Gastroesophageal sphincter (tissue), 3 donors: Measurements from ENCODE around the gene KHSRP.

Experiments
- CTCF ChIP-seq, 4 experiments: fragments of 200-600 bp in 2 of 4; fragments of 450-650 bp in 2 of 4; sonication (generic) in 1 of 4; IDR thresholded peaks; one replicate each; pipeline ENCODE4 v1.5.1; 2017 to 2019; ENCODE audit warnings: antibody characterized with exemption in 4 of 4, mild to moderate bottlenecking in 2 of 4, moderate library complexity in 2 of 4
- EP300 ChIP-seq: sonication (generic); formaldehyde crosslinking; IDR thresholded peaks from one replicate; pipeline ENCODE4 v1.6.1; 2017; ENCODE audit warnings: antibody characterized with exemption, mild to moderate bottlenecking
- POLR2A ChIP-seq, 2 donors: fragments of 450-650 bp; IDR thresholded peaks; one replicate each; pipeline ENCODE4 v1.6.1; 2017; ENCODE audit warnings: antibody characterized with exemption in 2 of 2, mild to moderate bottlenecking in 2 of 2, moderate library complexity in 1 of 2
- POLR2AphosphoS5 ChIP-seq: sonication (generic); formaldehyde crosslinking; IDR thresholded peaks from one replicate; pipeline ENCODE4 v1.6.1; 2017; ENCODE audit warnings: antibody characterized with exemption

- TF ChIP-seq CTCF (IDR thresholded peaks at IDR 0.05): no peak
- TF ChIP-seq POLR2A (IDR thresholded peaks at IDR 0.05): no peak
- no peak for TF ChIP-seq POLR2AphosphoS5
- TF ChIP-seq EP300: no peak
Observed at GRCh38 chr19:6384381-6384780, 40.2 kb downstream of the KHSRP start.
